Smooth muscle cell (in vitro differentiated cells): ENCODE data around the gene MGRN1. TPM values are rescaled to one million over a fixed set of nuclear protein-coding genes. Genes with fewer than 3 reads are reported as not detected.

ENCODE experiments used
- DNase-seq: peaks from one replicate; lab custom pipeline; 2025; ENCODE audit not compliant: unreplicated experiment; lab: John Stamatoyannopoulos, UW
- H2AFZ ChIP-seq: fragments of 200-600 bp; sonication (generic); 2 replicates; pipeline ENCODE4 v1.6.0; 2016; ENCODE audit warnings: antibody characterized with exemption, low read depth, mild to moderate bottlenecking
- H3F3A ChIP-seq: fragments of 200-600 bp; sonication (generic); 2 replicates; pipeline ENCODE4 v1.6.0; 2017; ENCODE audit warnings: antibody characterized with exemption, low read depth
- H3K27ac ChIP-seq: fragments of 200-600 bp; sonication (generic); 2 replicates; pipeline ENCODE4 v1.5.1; 2016; ENCODE audit warnings: low read depth, mild to moderate bottlenecking
- H3K27me3 ChIP-seq: fragments of 200-600 bp; sonication (generic); 2 replicates; pipeline ENCODE4 v1.6.1; 2016; ENCODE audit warnings: low read depth, mild to moderate bottlenecking
- H3K36me3 ChIP-seq: fragments of 200-600 bp; sonication (generic); 2 replicates; pipeline ENCODE4 v1.5.1; 2016; ENCODE audit warnings: low read depth
- H3K4me1 ChIP-seq: fragments of 200-600 bp; sonication (generic); 2 replicates; pipeline ENCODE4 v1.5.1; 2016; ENCODE audit warnings: low read depth
- H3K4me2 ChIP-seq: fragments of 200-600 bp; sonication (generic); 2 replicates; pipeline ENCODE4 v1.6.0; 2016; ENCODE audit warnings: mild to moderate bottlenecking
- H3K4me3 ChIP-seq: fragments of 200-600 bp; sonication (generic); 2 replicates; pipeline ENCODE4 v1.5.1; 2016; ENCODE audit warnings: mild to moderate bottlenecking
- H3K79me2 ChIP-seq: fragments of 200-600 bp; sonication (generic); 2 replicates; pipeline ENCODE4 v1.6.0; 2016; ENCODE audit warnings: low read depth, mild to moderate bottlenecking
- H3K9ac ChIP-seq: fragments of 200-600 bp; sonication (generic); 2 replicates; pipeline ENCODE4 v1.6.0; 2016; ENCODE audit warnings: low read depth
- H3K9me3 ChIP-seq: fragments of 200-600 bp; sonication (generic); replicated peaks from 2 replicates; pipeline ENCODE4 v1.5.1; 2016; ENCODE audit warnings: low read depth
- H4K20me1 ChIP-seq: fragments of 200-600 bp; sonication (generic); 2 replicates; pipeline ENCODE4 v1.6.0; 2016; ENCODE audit warnings: low read depth
- WGBS: methylation state at CpG from one replicate; pipeline ENCODE4 v1.1.7; 2016; ENCODE audit warnings: low lambda C conversion rate; 5-methylcytosine and 5-hydroxymethylcytosine counted together
- polyA plus RNA-seq: library from polyadenylated mRNA; unstranded; fragments of >200 nt; fragmentation: Nextera tagmentation; extraction: Ambion mirVana; gene quantifications from 2 replicates; pipeline ENCODE4 v1.2.1, GENCODE V29; 2016
- total RNA-seq: library from RNA; depleted of rRNA; stranded (reverse); fragments of >200 nt; gene quantifications from 2 replicates; pipeline ENCODE4 v1.2.3, GENCODE V29; 2014
- TF ChIP-seq, protein P1 (sequence below): fragments of 200-600 bp; sonication (generic); IDR thresholded peaks from 2 replicates; pipeline ENCODE4 v1.5.1; 2017; ENCODE audit warnings: borderline replicate concordance, mild to moderate bottlenecking, antibody characterized with exemption; ENCODE audit not compliant: insufficient read depth, poor library complexity, severe bottlenecking

MGRN1 gene
- total and polyA plus RNA-seq, 2 experiments from 2014 or later = 22.0 to 23.2 TPM

DNA sequence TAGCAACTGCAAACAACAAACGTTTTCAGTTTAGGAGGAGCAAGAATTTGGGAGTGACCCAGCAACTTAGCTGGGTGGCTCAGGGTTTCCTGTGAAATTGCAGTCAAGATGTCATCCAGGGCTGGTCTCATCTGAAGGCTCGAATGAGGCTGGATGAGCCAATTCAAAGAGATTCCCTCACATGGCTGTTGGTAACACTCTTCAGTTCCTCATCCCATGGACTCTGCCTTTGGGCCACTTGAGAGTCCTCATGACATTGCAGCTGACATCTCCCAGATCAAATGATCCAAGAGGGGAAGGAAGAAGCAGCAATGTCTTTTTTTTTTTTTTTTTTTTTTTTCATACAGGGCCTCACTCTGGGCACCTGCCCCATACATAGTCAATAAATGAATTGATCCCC lies 36.2 kb upstream of the MGRN1 start:
- Histone ChIP-seq H3K4me3 (no peak overlapping the region), H4K20me1 (no peaks in the 10 kb centered on the region), H3K9me3 (no peaks in the 10 kb centered on the region), H3F3A (no peaks in the 10 kb centered on the region), H2AFZ (no peak overlapping the region), H3K9ac (no peak overlapping the region), H3K27me3 (no peaks in the 10 kb centered on the region), H3K4me1 (no peaks in the 10 kb centered on the region), H3K36me3 (no peaks in the 10 kb centered on the region), H3K79me2 (no peaks in the 10 kb centered on the region), H3K27ac (no peak overlapping the region), H3K4me2 (no peak overlapping the region)
- TF ChIP-seq, protein P1, sequence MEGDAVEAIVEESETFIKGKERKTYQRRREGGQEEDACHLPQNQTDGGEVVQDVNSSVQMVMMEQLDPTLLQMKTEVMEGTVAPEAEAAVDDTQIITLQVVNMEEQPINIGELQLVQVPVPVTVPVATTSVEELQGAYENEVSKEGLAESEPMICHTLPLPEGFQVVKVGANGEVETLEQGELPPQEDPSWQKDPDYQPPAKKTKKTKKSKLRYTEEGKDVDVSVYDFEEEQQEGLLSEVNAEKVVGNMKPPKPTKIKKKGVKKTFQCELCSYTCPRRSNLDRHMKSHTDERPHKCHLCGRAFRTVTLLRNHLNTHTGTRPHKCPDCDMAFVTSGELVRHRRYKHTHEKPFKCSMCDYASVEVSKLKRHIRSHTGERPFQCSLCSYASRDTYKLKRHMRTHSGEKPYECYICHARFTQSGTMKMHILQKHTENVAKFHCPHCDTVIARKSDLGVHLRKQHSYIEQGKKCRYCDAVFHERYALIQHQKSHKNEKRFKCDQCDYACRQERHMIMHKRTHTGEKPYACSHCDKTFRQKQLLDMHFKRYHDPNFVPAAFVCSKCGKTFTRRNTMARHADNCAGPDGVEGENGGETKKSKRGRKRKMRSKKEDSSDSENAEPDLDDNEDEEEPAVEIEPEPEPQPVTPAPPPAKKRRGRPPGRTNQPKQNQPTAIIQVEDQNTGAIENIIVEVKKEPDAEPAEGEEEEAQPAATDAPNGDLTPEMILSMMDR = no peak
- no peak for DNase-seq
- WGBS = 98% methylated on average over 2 of the region's 2 CpGs

DNA sequence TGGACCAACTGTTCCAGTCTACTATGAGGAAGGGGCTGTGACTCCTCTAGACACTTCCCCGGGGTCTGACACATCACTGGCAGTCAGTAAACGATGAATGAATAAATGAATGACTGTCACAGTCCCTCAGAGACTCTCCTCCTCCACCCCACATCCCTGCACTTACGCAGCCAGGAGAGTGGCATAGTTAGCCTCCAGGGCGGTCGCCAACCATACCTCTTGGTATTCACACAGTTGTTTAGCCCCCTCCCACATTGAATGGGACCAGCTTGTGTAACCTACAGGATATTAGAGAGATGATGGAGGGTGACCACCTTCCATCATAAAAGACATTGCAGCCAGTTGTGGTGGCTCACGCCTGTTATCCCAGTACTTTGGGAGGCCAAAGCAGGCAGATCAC lies 35.7 kb upstream of the MGRN1 start:
- H3K9me3 ChIP-seq = no peaks in the 10 kb centered on the region
- no peaks in the 10 kb centered on the region for H4K20me1 ChIP-seq
- no peak overlapping the region for H3K9ac ChIP-seq
- no peaks in the 10 kb centered on the region for H3K27me3 ChIP-seq
- no peak overlapping the region for H3K27ac ChIP-seq
- no peak overlapping the region for H3K4me3 ChIP-seq
- H3K4me1 ChIP-seq = no peaks in the 10 kb centered on the region
- 95% methylated on average over 6 of the region's 6 CpGs for WGBS
- no peak overlapping the region for H3K4me2 ChIP-seq
- H3K79me2 ChIP-seq = no peaks in the 10 kb centered on the region
- no peak for DNase-seq
- H3F3A ChIP-seq = no peaks in the 10 kb centered on the region
- TF ChIP-seq, protein P1 = no peak
- no peak overlapping the region for H2AFZ ChIP-seq
- no peaks in the 10 kb centered on the region for H3K36me3 ChIP-seq

DNA sequence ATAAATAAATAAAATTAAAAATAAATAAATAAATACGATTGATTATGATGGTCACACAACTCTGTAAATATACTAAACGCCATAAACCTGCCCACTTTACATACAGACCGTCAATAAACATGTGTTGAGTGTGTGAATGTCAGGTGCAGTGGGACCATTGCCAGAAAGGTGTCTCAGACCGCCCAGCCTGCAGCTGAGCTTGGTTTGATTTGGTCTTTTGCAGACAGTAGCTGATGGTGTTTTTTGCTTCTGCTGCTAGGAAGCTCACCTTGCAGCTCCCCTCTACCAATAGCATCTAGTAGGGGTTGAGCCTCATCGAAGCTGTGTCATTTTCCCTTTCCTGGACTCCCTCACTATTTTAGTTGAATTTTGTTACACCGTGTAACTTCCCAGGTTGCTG lies 33.4 kb upstream of the MGRN1 start:
- Histone ChIP-seq H3K9ac (no peak overlapping the region), H3F3A (no peaks in the 10 kb centered on the region), H3K4me1 (no peaks in the 10 kb centered on the region), H3K36me3 (no peaks in the 10 kb centered on the region), H4K20me1 (no peaks in the 10 kb centered on the region), H3K79me2 (no peaks in the 10 kb centered on the region), H3K27me3 (no peaks in the 10 kb centered on the region), H3K4me2 (no peak overlapping the region), H3K4me3 (no peak overlapping the region), H3K27ac (no peak overlapping the region), H3K9me3 (no peaks in the 10 kb centered on the region), H2AFZ (no peak overlapping the region)
- WGBS = 84% methylated on average over 6 of the region's 6 CpGs
- DNase-seq = no peak
- TF ChIP-seq, protein P1 = no peak

DNA sequence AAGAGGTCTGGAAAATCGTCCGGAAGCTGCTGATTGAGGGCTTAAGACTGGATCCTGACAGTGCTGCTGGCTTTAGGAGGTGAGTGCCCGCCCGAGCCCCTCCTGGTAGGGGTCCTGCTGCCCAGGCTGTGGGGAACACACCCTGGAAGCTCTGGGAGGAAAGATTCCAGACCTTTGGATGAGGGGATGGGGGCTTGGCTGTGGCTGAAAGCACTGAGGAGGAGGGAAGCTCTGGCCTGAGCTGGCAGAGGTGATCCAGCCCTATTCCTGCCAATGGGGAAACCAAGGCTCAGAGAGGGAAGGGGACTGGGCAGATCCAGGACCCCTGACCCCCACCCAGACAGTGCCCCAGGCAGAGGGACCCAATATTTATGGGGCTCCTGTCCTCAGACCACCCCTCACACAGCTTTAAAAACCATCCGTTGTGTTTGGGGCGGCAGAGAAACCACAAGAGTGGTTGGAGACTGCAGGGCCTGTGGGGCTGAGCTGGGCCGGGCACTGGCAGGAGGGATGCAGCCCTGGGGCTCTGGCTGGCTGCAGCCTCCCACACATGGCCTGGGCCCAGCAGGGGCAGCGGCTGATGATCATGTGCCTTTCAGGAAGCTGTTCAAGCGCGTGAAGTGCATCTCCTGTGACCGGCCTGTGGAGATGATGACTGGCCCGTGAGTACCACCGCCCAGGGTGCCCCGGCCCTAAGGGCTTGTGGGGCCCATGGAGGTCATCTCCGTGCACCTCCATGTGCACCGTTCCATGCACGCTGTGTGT lies 32.7 kb upstream of the MGRN1 start:
- WGBS = 69% methylated on average over 10 of the region's 17 CpGs
- Histone ChIP-seq H3K9me3 (no peaks in the 10 kb centered on the region), H3K9ac (no peak overlapping the region), H3K79me2 (no peaks in the 10 kb centered on the region), H3K27ac (no peak overlapping the region), H3K4me1 (no peaks in the 10 kb centered on the region), H3F3A (no peaks in the 10 kb centered on the region), H3K4me2 (no peak overlapping the region), H4K20me1 (no peaks in the 10 kb centered on the region), H3K4me3 (no peak overlapping the region), H3K36me3 (no peaks in the 10 kb centered on the region), H3K27me3 (no peaks in the 10 kb centered on the region), H2AFZ (no peak overlapping the region)
- no peak for DNase-seq
- TF ChIP-seq, protein P1 = no peak
